ENCODE results near the gene ARMC9.

The ARMC9 gene

GRCh38 chr2:231364061-231364460, 165.6 kb downstream of the ARMC9 start:
- Histone ChIP-seq H3K27me3 (ENCODE audit: control insufficient read depth in 1 of 2, insufficient read depth in 2 of 2, low read length in 2 of 2) (no peaks in the 10 kb centered on the region), H3K4me3 (ENCODE audit: low read depth in 1 of 2, low read length in 2 of 2) (no peak overlapping the region), H3K9me3 (ENCODE audit: low read length) (no peaks in the 10 kb centered on the region), H3K27ac (ENCODE audit: low read depth, low read length) (no peak overlapping the region), H3K9ac (ENCODE audit: low read length) (no peak overlapping the region), H3K4me1 (ENCODE audit: insufficient read depth, low read length) (peaks cover 4% of the 10 kb centered on the region), H3K36me3 (ENCODE audit: insufficient read depth, low read length) (peaks cover 11% of the 10 kb centered on the region)

GRCh38 chr2:231364961-231365810, 166.8 kb downstream of the ARMC9 start:
- no peaks in the 10 kb centered on the region for H3K9me3 ChIP-seq (ENCODE audit: low read length)
- H3K27ac ChIP-seq (ENCODE audit: low read depth, low read length), result no peak overlapping the region
- H3K9ac ChIP-seq (ENCODE audit: low read length), result no peak overlapping the region
- H3K36me3 ChIP-seq (ENCODE audit: insufficient read depth, low read length), result peaks cover 11% of the 10 kb centered on the region
- no peak overlapping the region for H3K4me3 ChIP-seq (ENCODE audit: low read depth in 1 of 2, low read length in 2 of 2)
- H3K4me1 ChIP-seq (ENCODE audit: insufficient read depth, low read length), result peaks cover 4% of the 10 kb centered on the region
- no peaks in the 10 kb centered on the region for H3K27me3 ChIP-seq (ENCODE audit: control insufficient read depth in 1 of 2, insufficient read depth in 2 of 2, low read length in 2 of 2)

- no peaks in the 10 kb centered on the region for H3K27me3 ChIP-seq (ENCODE audit: control insufficient read depth in 1 of 2, insufficient read depth in 2 of 2, low read length in 2 of 2)
- H3K9ac ChIP-seq (ENCODE audit: low read length), result no peak overlapping the region
- peaks cover 4% of the 10 kb centered on the region for H3K4me1 ChIP-seq (ENCODE audit: insufficient read depth, low read length)
- H3K4me3 ChIP-seq (ENCODE audit: low read depth in 1 of 2, low read length in 2 of 2), result no peak overlapping the region
- H3K36me3 ChIP-seq (ENCODE audit: insufficient read depth, low read length), result peaks cover 5% of the 10 kb centered on the region
- H3K9me3 ChIP-seq (ENCODE audit: low read length), result no peaks in the 10 kb centered on the region
- no peak overlapping the region for H3K27ac ChIP-seq (ENCODE audit: low read depth, low read length)
These were observed 168.7 kb downstream of the ARMC9 start for GRCh38 chr2:231367178-231367577.

GRCh38 chr2:231369580-231370428, 171.4 kb downstream of the ARMC9 start:
- Histone ChIP-seq H3K27ac (ENCODE audit: low read depth, low read length) (no peak overlapping the region), H3K4me1 (ENCODE audit: insufficient read depth, low read length) (peaks cover 4% of the 10 kb centered on the region), H3K4me3 (ENCODE audit: low read depth in 1 of 2, low read length in 2 of 2) (no peak overlapping the region), H3K27me3 (ENCODE audit: control insufficient read depth in 1 of 2, insufficient read depth in 2 of 2, low read length in 2 of 2) (no peaks in the 10 kb centered on the region), H3K9me3 (ENCODE audit: low read length) (no peaks in the 10 kb centered on the region), H3K36me3 (ENCODE audit: insufficient read depth, low read length) (no peaks in the 10 kb centered on the region), H3K9ac (ENCODE audit: low read length) (no peak overlapping the region)

GRCh38 chr2:231370429-231370748, 172.0 kb downstream of the ARMC9 start:
- H3K27ac ChIP-seq (ENCODE audit: low read depth, low read length), result no peak overlapping the region
- H3K36me3 ChIP-seq (ENCODE audit: insufficient read depth, low read length), result no peaks in the 10 kb centered on the region

GRCh38 chr2:231370749-231371429, 172.5 kb downstream of the ARMC9 start:
- Histone ChIP-seq H3K4me1 (ENCODE audit: insufficient read depth, low read length) (peaks cover 2% of the 10 kb centered on the region), H3K36me3 (ENCODE audit: insufficient read depth, low read length) (no peaks in the 10 kb centered on the region), H3K27me3 (ENCODE audit: control insufficient read depth in 1 of 2, insufficient read depth in 2 of 2, low read length in 2 of 2) (no peaks in the 10 kb centered on the region), H3K9me3 (ENCODE audit: low read length) (no peaks in the 10 kb centered on the region), H3K4me3 (ENCODE audit: low read depth in 1 of 2, low read length in 2 of 2) (no peak overlapping the region), H3K9ac (ENCODE audit: low read length) (no peak overlapping the region), H3K27ac (ENCODE audit: low read depth, low read length) (no peak overlapping the region)

More at GRCh38 chr2:231370429-231370748, 172.0 kb downstream of the ARMC9 start:
- Histone ChIP-seq H3K27me3 (ENCODE audit: control insufficient read depth in 1 of 2, insufficient read depth in 2 of 2, low read length in 2 of 2) (no peaks in the 10 kb centered on the region), H3K9me3 (ENCODE audit: low read length) (no peaks in the 10 kb centered on the region), H3K4me1 (ENCODE audit: insufficient read depth, low read length) (peaks cover 4% of the 10 kb centered on the region), H3K9ac (ENCODE audit: low read length) (no peak overlapping the region), H3K4me3 (ENCODE audit: low read depth in 1 of 2, low read length in 2 of 2) (no peak overlapping the region)

- Histone ChIP-seq H3K27me3 (ENCODE audit: control insufficient read depth in 1 of 2, insufficient read depth in 2 of 2, low read length in 2 of 2) (no peaks in the 10 kb centered on the region), H3K4me1 (ENCODE audit: insufficient read depth, low read length) (no peaks in the 10 kb centered on the region), H3K9ac (ENCODE audit: low read length) (no peak overlapping the region), H3K36me3 (ENCODE audit: insufficient read depth, low read length) (no peaks in the 10 kb centered on the region), H3K27ac (ENCODE audit: low read depth, low read length) (no peak overlapping the region), H3K9me3 (ENCODE audit: low read length) (no peaks in the 10 kb centered on the region), H3K4me3 (ENCODE audit: low read depth in 1 of 2, low read length in 2 of 2) (no peak overlapping the region)
These were observed 173.1 kb downstream of the ARMC9 start for GRCh38 chr2:231371430-231372054.

GRCh38 chr2:231372326-231372725, 173.9 kb downstream of the ARMC9 start:
- H3K27ac ChIP-seq (ENCODE audit: low read depth, low read length), result no peak overlapping the region
- no peaks in the 10 kb centered on the region for H3K4me1 ChIP-seq (ENCODE audit: insufficient read depth, low read length)
- H3K9me3 ChIP-seq (ENCODE audit: low read length), result no peaks in the 10 kb centered on the region
- H3K9ac ChIP-seq (ENCODE audit: low read length), result no peak overlapping the region
- H3K36me3 ChIP-seq (ENCODE audit: insufficient read depth, low read length), result no peaks in the 10 kb centered on the region
- no peaks in the 10 kb centered on the region for H3K27me3 ChIP-seq (ENCODE audit: control insufficient read depth in 1 of 2, insufficient read depth in 2 of 2, low read length in 2 of 2)
- no peak overlapping the region for H3K4me3 ChIP-seq (ENCODE audit: low read depth in 1 of 2, low read length in 2 of 2)

GRCh38 chr2:231373184-231373583, 174.8 kb downstream of the ARMC9 start:
- no peaks in the 10 kb centered on the region for H3K27me3 ChIP-seq (ENCODE audit: control insufficient read depth in 1 of 2, insufficient read depth in 2 of 2, low read length in 2 of 2)
- H3K36me3 ChIP-seq (ENCODE audit: insufficient read depth, low read length), result no peaks in the 10 kb centered on the region
- no peak overlapping the region for H3K4me3 ChIP-seq (ENCODE audit: low read depth in 1 of 2, low read length in 2 of 2)
- no peaks in the 10 kb centered on the region for H3K9me3 ChIP-seq (ENCODE audit: low read length)
- no peak overlapping the region for H3K27ac ChIP-seq (ENCODE audit: low read depth, low read length)
- no peak overlapping the region for H3K9ac ChIP-seq (ENCODE audit: low read length)
- no peaks in the 10 kb centered on the region for H3K4me1 ChIP-seq (ENCODE audit: insufficient read depth, low read length)

- Histone ChIP-seq H3K27ac (ENCODE audit: low read depth, low read length) (no peak overlapping the region), H3K27me3 (ENCODE audit: control insufficient read depth in 1 of 2, insufficient read depth in 2 of 2, low read length in 2 of 2) (no peaks in the 10 kb centered on the region), H3K36me3 (ENCODE audit: insufficient read depth, low read length) (no peaks in the 10 kb centered on the region), H3K4me1 (ENCODE audit: insufficient read depth, low read length) (no peaks in the 10 kb centered on the region), H3K4me3 (ENCODE audit: low read depth in 1 of 2, low read length in 2 of 2) (no peak overlapping the region), H3K9me3 (ENCODE audit: low read length) (no peaks in the 10 kb centered on the region), H3K9ac (ENCODE audit: low read length) (no peak overlapping the region)
These were observed 175.4 kb downstream of the ARMC9 start for GRCh38 chr2:231373786-231374349.

GRCh38 chr2:231374771-231375170, 176.3 kb downstream of the ARMC9 start:
- no peaks in the 10 kb centered on the region for H3K36me3 ChIP-seq (ENCODE audit: insufficient read depth, low read length)
- no peaks in the 10 kb centered on the region for H3K9me3 ChIP-seq (ENCODE audit: low read length)
- no peaks in the 10 kb centered on the region for H3K4me1 ChIP-seq (ENCODE audit: insufficient read depth, low read length)
- H3K4me3 ChIP-seq (ENCODE audit: low read depth in 1 of 2, low read length in 2 of 2), result no peak overlapping the region
- no peak overlapping the region for H3K27ac ChIP-seq (ENCODE audit: low read depth, low read length)
- H3K9ac ChIP-seq (ENCODE audit: low read length), result no peak overlapping the region
- no peaks in the 10 kb centered on the region for H3K27me3 ChIP-seq (ENCODE audit: control insufficient read depth in 1 of 2, insufficient read depth in 2 of 2, low read length in 2 of 2)

Measured in muscle layer of colon (tissue), 2 donors.